CD4-positive, alpha-beta T cell treated with Interleukin-21 for 1 hour (primary cell): ENCODE results near the gene B4GALNT3.

ENCODE experiments used
- DNase-seq: peaks from one replicate; pipeline ENCODE4 v3.0.0-alpha.2; 2020

Gene B4GALNT3

GRCh38 chr12:541676-542324, 82.1 kb downstream of the B4GALNT3 start:
- DNase-seq = no peak

- no peak for DNase-seq
Observed at GRCh38 chr12:542395-543113, 82.8 kb downstream of the B4GALNT3 start.

- DNase-seq = no peak
Observed at GRCh38 chr12:543114-543451, 83.3 kb downstream of the B4GALNT3 start.

GRCh38 chr12:544142-544541, 84.4 kb downstream of the B4GALNT3 start:
- no peak for DNase-seq

GRCh38 chr12:544941-545635, 85.3 kb downstream of the B4GALNT3 start:
- DNase-seq = no peak

GRCh38 chr12:545835-546234, 86.1 kb downstream of the B4GALNT3 start:
- no peak for DNase-seq

GRCh38 chr12:546265-546919, 86.7 kb downstream of the B4GALNT3 start:
- DNase-seq = no peak

- DNase-seq = peak; percentile 68
Observed at GRCh38 chr12:546920-547845, 87.4 kb downstream of the B4GALNT3 start.

GRCh38 chr12:547883-548470, 88.2 kb downstream of the B4GALNT3 start:
- DNase-seq = no peak

- no peak for DNase-seq
Observed at GRCh38 chr12:549476-550082, 89.8 kb downstream of the B4GALNT3 start.

- no peak for DNase-seq
Observed at GRCh38 chr12:550473-551260, 90.9 kb downstream of the B4GALNT3 start.

GRCh38 chr12:552466-552865, 92.7 kb downstream of the B4GALNT3 start:
- DNase-seq = no peak

- DNase-seq = peak; percentile 21
Observed at GRCh38 chr12:553216-554000, 93.7 kb downstream of the B4GALNT3 start.

GRCh38 chr12:554001-554285, 94.2 kb downstream of the B4GALNT3 start:
- no peak for DNase-seq

GRCh38 chr12:556498-556897, 96.8 kb downstream of the B4GALNT3 start:
- DNase-seq = no peak

- DNase-seq = no peak
Observed at GRCh38 chr12:558580-558979, 98.8 kb downstream of the B4GALNT3 start.

GRCh38 chr12:559208-559905, 99.6 kb downstream of the B4GALNT3 start:
- no peak for DNase-seq

GRCh38 chr12:559906-560455, 100.2 kb downstream of the B4GALNT3 start:
- DNase-seq = no peak

GRCh38 chr12:560691-561390, 101.1 kb downstream of the B4GALNT3 start:
- no peak for DNase-seq
